NCI-H2171 (cell line): ENCODE measurements around the gene DYRK3.
"Not testable (repeated sequence)": the region's sequence is repeated elsewhere in the genome, so short reads cannot be mapped to it uniquely, and the experiment has no call there.

ENCODE experiments used
- DNase-seq: peaks from one replicate; lab custom pipeline; 2025; lab: John Stamatoyannopoulos, UW

DYRK3 gene

GRCh38 chr1:206635080-206635977 is at the start of gene DYRK3:
TSS of gene DYRK3 (plus strand) at chr1:206635536. CDS start at chr1:206635704, 168 bp downstream.
- peak; percentile 90 for DNase-seq

GRCh38 chr1:206586501-206587445 is 48.6 kb upstream of the DYRK3 start:
- no peak for DNase-seq

- DNase-seq = no peak
These were observed 47.4 kb upstream of the DYRK3 start for GRCh38 chr1:206587904-206588303.

- DNase-seq = no peak
These were observed 46.8 kb upstream of the DYRK3 start for GRCh38 chr1:206588492-206588891.

- no peak for DNase-seq
These were observed 46.1 kb upstream of the DYRK3 start for GRCh38 chr1:206589206-206589605.

GRCh38 chr1:206590025-206590758 is 45.1 kb upstream of the DYRK3 start:
- DNase-seq = no peak

- DNase-seq = no peak
These were observed 44.1 kb upstream of the DYRK3 start for GRCh38 chr1:206591226-206591625.

- no peak for DNase-seq
These were observed 43.6 kb upstream of the DYRK3 start for GRCh38 chr1:206591696-206592095.

GRCh38 chr1:206593351-206593925 is 41.9 kb upstream of the DYRK3 start:
- DNase-seq = no peak

- DNase-seq = no peak
These were observed 39.6 kb upstream of the DYRK3 start for GRCh38 chr1:206595581-206596318.

- DNase-seq = no peak
These were observed 39.0 kb upstream of the DYRK3 start for GRCh38 chr1:206596319-206596666.

GRCh38 chr1:206600527-206600926 is 34.8 kb upstream of the DYRK3 start:
- DNase-seq = no peak

GRCh38 chr1:206604861-206605260 is 30.5 kb upstream of the DYRK3 start:
- no peak for DNase-seq

GRCh38 chr1:206606867-206607266 is 28.5 kb upstream of the DYRK3 start:
- DNase-seq = no peak

- no peak for DNase-seq
These were observed 27.1 kb upstream of the DYRK3 start for GRCh38 chr1:206608108-206608698.

- DNase-seq = no peak
These were observed 25.9 kb upstream of the DYRK3 start for GRCh38 chr1:206609229-206609991.

- DNase-seq = peak; percentile 91
These were observed 23.0 kb upstream of the DYRK3 start, which contains the start of gene EIF2D for GRCh38 chr1:206612129-206612876. TSS of gene EIF2D (minus strand) at chr1:206612465. CDS start at chr1:206612342, 123 bp downstream.

GRCh38 chr1:206626396-206626795 is 8.9 kb upstream of the DYRK3 start:
- DNase-seq = not testable (repeated sequence)

- DNase-seq = no peak
These were observed 6.4 kb upstream of the DYRK3 start for GRCh38 chr1:206628916-206629315.
